Measurements from ENCODE around the gene TXNL4A. TPM values are rescaled to one million over a fixed set of nuclear protein-coding genes. Genes with fewer than 3 reads are reported as not detected.

Gene TXNL4A
- total RNA-seq, 1 donor from 2014 or later = 144 TPM

DNA sequence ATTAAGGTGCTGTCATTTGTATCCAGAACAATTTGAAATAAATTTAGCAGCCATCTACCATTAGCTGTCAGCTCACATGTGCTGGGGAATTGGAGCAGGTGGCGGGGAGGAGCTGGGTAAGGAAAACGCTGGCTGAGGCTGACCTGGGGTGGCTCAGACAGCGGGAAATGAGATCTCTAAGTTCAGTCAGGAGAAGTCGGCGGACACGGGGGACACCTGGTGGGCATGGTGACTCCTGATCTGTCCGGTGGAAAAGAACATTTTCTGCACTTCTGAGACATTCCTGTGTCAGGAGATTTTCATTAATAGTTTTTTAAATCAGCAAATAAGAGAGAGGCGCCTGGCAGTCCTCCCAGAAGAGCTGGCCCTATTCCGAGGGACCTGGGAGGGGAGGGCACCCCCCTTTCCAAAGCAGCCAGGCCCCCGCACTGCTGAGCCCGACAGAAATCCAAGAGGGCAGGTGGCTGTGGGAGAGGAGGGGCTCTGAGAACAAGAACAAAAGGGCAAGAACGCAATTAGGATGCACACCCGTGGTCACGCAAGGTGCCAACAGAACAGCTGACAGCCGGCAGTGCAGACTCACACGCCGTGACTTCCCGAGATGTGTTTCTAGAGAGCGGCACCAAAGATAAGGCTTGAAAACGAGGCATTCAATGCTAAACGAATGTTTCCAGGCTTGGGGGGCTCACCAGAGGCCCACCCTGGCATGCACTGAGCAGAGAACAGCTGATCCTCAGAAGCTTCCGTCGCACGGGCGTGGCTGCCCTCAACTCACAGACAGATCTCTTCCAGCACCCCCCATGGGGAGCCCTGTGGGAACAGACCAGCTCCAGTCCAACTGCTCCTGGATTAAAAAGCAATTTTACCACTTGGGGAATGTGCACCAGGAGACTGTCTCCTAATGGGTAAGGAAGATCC, 63.3 kb downstream of the TXNL4A start:
- H3K4me3 Mint-ChIP-seq = no peak overlapping the region
- TF ChIP-seq, protein P1, sequence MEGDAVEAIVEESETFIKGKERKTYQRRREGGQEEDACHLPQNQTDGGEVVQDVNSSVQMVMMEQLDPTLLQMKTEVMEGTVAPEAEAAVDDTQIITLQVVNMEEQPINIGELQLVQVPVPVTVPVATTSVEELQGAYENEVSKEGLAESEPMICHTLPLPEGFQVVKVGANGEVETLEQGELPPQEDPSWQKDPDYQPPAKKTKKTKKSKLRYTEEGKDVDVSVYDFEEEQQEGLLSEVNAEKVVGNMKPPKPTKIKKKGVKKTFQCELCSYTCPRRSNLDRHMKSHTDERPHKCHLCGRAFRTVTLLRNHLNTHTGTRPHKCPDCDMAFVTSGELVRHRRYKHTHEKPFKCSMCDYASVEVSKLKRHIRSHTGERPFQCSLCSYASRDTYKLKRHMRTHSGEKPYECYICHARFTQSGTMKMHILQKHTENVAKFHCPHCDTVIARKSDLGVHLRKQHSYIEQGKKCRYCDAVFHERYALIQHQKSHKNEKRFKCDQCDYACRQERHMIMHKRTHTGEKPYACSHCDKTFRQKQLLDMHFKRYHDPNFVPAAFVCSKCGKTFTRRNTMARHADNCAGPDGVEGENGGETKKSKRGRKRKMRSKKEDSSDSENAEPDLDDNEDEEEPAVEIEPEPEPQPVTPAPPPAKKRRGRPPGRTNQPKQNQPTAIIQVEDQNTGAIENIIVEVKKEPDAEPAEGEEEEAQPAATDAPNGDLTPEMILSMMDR (conservative IDR thresholded peaks at IDR 0.05) = no peak
- no peak overlapping the region for H3K27ac Mint-ChIP-seq (ENCODE audit: unreplicated experiment)
- DNase-seq (ENCODE audit: low read depth, low spot score) = no peak
- peaks cover 6% of the 10 kb centered on the region for H3K9me3 Mint-ChIP-seq
- no peaks in the 10 kb centered on the region for H3K4me1 Mint-ChIP-seq
- peaks cover 33% of the 10 kb centered on the region for H3K36me3 Mint-ChIP-seq (ENCODE audit: low read depth)
- H3K27me3 Mint-ChIP-seq (ENCODE audit: low read depth) = no peaks in the 10 kb centered on the region

DNA sequence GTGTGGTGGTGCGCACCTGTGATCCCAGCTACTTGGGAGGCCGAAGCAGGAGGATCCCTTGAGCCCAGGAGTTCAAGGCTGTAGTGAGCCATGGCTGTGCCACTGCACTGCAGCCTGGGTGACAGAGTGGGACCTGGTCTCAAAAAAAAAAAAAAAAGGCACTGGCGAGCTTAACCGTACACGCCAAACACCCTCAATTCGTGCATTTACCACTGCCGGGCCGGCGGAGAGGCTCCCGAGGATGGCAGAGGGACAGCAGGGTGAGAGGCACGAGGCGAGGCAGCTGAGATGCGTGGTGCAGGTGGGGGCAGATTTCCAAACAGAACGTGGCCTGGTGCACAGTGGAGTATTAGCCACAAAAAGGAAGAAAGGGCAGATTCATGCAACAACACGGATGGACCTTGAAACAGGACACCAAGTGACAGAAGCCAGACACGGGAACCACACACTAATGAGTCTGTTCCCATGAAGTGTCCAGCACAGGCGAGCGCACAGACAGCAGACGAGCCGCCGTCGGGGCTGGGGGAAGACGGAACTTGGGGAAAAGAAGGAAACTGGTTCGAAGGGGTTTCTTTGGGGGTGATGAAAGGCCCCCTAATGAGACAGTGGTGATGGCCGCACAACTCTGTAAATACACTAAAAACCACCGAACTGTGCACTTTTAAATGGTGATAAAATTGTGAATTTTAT, 64.3 kb downstream of the TXNL4A start:
- TF ChIP-seq, protein P1 (conservative IDR thresholded peaks at IDR 0.05) = no peak
- no peaks in the 10 kb centered on the region for H3K4me1 Mint-ChIP-seq
- H3K9me3 Mint-ChIP-seq = peaks cover 3% of the 10 kb centered on the region
- peaks cover 26% of the 10 kb centered on the region for H3K36me3 Mint-ChIP-seq (ENCODE audit: low read depth)
- H3K4me3 Mint-ChIP-seq = no peak overlapping the region
- H3K27ac Mint-ChIP-seq (ENCODE audit: unreplicated experiment) = peak overlapping the region; percentile 27
- no peak for DNase-seq (ENCODE audit: low read depth, low spot score)
- H3K27me3 Mint-ChIP-seq (ENCODE audit: low read depth) = no peaks in the 10 kb centered on the region

DNA sequence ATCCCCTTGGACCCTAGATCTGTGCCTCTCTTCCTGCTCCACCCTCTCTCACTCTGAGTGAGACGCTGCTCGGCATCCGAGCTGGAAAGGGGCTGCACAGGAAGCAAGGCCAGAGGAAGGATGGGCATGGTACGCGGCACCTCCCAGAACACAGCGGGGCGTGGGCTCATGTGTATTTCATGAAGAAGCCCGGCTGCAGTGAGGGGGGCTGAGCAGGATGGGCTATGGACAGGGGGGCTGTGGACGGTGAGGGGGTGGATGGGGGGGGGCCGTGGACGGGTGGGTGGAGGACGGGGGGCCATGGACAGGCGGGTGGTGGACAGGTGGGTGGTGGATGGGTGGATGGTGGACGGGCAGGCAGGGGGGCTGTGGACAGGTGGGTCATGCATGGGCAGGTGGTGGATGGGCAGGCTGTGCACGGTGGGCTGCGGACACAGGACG, 65.4 kb downstream of the TXNL4A start:
- H3K36me3 Mint-ChIP-seq (ENCODE audit: low read depth) = peaks cover 20% of the 10 kb centered on the region
- H3K27me3 Mint-ChIP-seq (ENCODE audit: low read depth) = no peaks in the 10 kb centered on the region
- no peak for DNase-seq (ENCODE audit: low read depth, low spot score)
- no peaks in the 10 kb centered on the region for H3K9me3 Mint-ChIP-seq
- H3K4me1 Mint-ChIP-seq = no peaks in the 10 kb centered on the region
- H3K4me3 Mint-ChIP-seq = no peak overlapping the region
- H3K27ac Mint-ChIP-seq (ENCODE audit: unreplicated experiment) = no peak overlapping the region
- TF ChIP-seq, protein P1 (conservative IDR thresholded peaks at IDR 0.05) = no peak

DNA sequence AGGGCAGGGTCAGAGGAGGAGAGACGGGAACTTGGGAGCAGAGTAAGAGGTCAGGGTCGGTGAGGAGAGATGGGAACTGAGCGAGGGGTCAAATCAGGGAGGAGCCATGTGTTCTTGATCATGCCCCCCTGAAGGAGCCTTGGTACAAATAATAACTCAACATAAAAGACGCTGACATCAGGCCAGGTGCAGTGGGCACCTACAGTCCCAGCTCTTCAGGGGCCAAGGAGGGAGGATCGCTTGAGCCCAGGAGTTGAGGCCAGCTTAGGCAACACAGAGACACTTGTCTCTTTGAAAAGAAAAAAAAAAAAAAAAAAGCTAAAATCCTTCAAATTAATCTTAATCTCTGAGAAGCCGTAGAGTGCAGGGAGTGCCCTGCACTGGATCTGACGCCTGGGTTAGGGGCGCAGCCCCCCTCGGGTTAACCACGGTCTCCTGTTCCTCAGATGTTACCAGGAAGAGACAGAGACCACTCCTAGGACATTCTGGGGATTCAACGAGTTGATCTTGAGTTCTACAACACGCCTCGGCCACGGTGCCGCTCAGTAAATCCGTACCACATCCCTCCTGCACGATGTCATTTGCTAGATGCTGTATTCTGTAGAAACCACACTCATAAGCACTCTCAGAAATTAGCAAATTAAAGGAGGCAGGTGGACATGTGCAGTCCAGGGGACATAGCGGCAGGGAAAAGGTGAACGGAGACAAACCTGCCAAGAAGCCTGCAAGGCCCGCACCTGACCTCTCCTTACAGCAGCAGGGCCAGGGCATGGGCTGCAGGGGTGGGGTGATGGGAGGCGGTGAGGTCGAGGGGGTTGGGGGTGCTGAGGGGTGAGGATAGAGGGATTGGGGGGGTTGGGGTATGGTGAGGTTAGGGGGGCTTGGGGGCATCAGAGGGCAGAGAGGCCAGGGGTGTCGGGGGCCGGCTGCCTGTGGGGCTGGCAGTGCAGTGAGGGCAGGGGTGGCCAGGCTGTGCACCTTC, 66.1 kb downstream of the TXNL4A start:
- H3K4me3 Mint-ChIP-seq = no peak overlapping the region
- H3K27ac Mint-ChIP-seq (ENCODE audit: unreplicated experiment) = no peak overlapping the region
- H3K27me3 Mint-ChIP-seq (ENCODE audit: low read depth) = no peaks in the 10 kb centered on the region
- H3K9me3 Mint-ChIP-seq = no peaks in the 10 kb centered on the region
- no peaks in the 10 kb centered on the region for H3K4me1 Mint-ChIP-seq
- TF ChIP-seq, protein P1 (conservative IDR thresholded peaks at IDR 0.05) = no peak
- H3K36me3 Mint-ChIP-seq (ENCODE audit: low read depth) = peaks cover 20% of the 10 kb centered on the region
- DNase-seq (ENCODE audit: low read depth, low spot score) = no peak

Other genes with a start within 250 kb of the TXNL4A start
- gene KCNG2, start 190.6 kb downstream of the TXNL4A start, total RNA-seq = not detected in 2 replicates
- 28.4 and 29.8 TPM in 2 replicates for gene SLC66A2, start 36.9 kb downstream of the TXNL4A start, total RNA-seq
- 0.58 TPM in 1 of 2 replicates, not detected in the other for gene HSBP1L1, start 23.9 kb downstream of the TXNL4A start, total RNA-seq
- 47.0 and 50.7 TPM in 2 replicates for gene RBFA, start 45.9 kb upstream of the TXNL4A start, total RNA-seq
- gene ADNP2, start 120.7 kb upstream of the TXNL4A start, total RNA-seq = 42.6 and 44.0 TPM in 2 replicates